DMS79 (cell line): Measurements from ENCODE around the gene ACAN.

ENCODE experiments used
- DNase-seq: peaks from one replicate; lab custom pipeline; 2025; lab: John Stamatoyannopoulos, UW

ACAN gene

DNA sequence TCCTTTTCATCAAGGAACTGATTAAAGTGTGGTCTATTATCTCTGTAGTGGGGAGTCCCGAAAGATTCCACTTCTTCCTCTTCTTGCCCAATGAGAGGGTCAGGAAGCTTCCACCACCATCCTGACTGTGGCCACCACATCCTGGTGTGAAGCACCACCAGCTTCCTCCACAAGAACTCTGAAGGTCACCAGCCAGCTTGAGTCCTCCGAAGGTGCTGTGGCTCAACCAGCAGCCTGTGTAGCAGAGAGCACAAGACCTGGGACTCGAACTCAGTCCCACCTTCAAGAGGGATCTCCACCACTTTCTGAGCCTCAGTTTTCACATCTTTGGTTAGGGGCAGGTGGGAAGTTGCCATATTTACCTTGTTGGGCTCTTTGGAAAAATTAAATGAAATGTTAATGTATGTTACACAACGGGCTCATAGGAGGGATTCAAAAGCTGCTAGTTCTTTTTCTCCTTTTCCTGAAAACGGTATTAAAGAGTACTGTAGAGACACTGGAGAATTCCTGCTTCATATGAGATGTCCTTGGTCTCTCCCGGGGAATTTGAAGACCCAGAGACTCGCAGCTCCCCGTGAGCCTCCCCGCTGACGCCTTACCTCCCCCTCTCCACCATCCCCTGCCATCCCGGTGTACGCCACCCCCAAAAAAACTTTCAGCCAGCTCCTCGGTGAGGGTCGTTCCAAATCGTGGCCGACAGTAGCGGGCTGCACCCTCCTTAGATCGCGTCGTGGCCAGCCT lies 816 bp upstream of the ACAN start:
- DNase-seq, result no peak

- DNase-seq, result no peak
These were observed 320 bp upstream of the ACAN start for GRCh38 chr15:88802991-88803240.

GRCh38 chr15:88803920-88804247 lies 648 bp downstream of the ACAN start:
- no peak for DNase-seq

GRCh38 chr15:88804257-88804656 lies 1.0 kb downstream of the ACAN start:
- no peak for DNase-seq

DNA sequence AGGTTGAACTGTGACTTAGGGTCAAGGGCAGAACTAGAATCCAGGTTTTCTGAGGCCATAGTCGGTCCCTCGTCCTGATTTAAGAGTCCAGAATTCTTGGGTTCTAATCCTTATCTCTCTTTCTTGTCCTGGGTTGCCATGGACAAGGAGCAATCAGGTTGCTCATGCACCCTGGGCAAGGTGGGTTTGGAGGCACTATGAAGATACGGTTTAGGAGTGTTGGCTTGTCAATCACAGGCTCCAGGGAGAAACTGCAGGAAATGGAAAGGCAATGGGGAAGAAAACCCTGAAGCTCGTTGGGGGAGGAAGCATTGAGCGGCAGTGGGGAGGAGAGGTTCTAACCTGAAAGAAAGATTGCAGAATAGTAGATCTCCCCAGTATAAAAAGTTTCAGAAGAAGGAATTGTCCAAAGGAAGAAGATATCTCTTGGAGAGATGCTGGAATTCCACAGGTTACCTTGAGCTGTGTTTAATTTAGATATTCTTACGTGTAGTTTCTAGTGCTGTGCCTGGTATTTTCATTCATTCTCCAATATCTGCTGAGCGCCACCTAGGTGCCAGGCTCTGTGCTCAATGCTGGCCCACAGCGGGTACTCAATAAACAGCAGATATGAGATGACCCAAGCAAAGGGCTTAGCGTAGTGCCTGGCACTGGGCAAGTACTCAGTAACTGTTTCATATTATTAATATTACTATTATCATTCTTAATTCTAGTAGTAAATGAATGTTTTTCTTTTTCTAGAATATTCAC lies 2.0 kb downstream of the ACAN start:
- no peak for DNase-seq

DNA sequence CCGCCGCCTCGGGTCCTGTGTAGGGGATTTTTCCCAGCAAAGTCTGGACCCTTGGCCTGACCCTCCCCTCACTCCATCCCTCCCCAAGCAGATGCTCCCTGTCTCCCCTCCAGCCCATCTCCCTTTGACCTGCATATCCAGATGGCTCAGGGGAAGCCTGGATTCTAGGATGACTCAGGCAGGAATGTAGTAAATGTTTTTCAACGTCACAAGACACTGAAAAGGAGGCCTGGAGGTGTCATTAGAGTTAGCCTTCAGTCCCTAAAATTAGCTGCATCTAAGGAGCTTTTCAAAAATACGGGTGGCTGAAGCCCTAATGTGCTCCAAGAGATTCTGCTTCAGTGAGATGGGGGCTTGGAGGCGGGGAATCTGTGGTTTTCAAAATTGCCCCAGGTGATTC lies 7.2 kb downstream of the ACAN start:
- no peak for DNase-seq

- no peak for DNase-seq
These were observed 8.9 kb downstream of the ACAN start for GRCh38 chr15:88812133-88812532.

DNA sequence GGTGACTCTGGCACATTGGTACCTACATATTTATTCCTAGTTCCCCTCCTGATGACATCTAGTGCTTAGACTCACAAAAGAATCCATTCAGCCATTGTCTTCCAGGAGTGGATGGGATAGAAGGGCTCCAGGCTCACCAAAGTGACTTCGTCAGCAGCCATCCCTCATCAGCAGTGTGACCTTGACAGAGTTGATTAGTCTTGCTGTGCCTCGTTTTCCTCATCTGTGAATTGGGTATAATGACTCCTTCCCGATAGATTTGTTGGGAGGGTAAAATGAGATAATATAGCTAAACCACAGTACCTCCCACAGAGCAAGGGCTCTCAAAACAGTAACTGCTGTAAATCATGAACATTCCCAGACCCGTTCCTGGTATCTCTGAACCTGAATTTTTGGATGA lies 10.7 kb downstream of the ACAN start:
- no peak for DNase-seq

DNA sequence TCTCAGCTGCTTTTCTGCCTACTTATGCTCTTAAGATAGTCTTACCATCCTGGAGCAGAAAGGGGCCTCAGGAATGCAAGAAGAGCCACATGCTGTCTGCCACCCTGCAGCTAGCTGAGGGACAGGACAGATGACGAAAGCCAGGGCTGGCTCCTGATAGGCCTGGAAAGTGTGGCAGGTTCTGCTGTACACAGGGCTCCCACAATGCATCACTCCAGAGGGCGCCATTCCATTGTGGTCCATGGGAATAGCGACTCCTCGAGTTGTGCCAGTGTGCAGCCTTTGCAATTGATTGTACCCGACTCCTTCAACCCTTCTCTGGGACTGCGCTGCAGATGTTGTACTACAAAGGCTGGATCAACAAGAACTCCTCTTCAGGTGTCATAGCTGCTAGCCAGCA lies 11.2 kb downstream of the ACAN start:
- no peak for DNase-seq

- DNase-seq, result no peak
These were observed 15.7 kb downstream of the ACAN start for GRCh38 chr15:88818920-88819319.

GRCh38 chr15:88821993-88822392 lies 18.8 kb downstream of the ACAN start:
- no peak for DNase-seq

GRCh38 chr15:88828791-88829190 lies 25.6 kb downstream of the ACAN start:
- no peak for DNase-seq

DNA sequence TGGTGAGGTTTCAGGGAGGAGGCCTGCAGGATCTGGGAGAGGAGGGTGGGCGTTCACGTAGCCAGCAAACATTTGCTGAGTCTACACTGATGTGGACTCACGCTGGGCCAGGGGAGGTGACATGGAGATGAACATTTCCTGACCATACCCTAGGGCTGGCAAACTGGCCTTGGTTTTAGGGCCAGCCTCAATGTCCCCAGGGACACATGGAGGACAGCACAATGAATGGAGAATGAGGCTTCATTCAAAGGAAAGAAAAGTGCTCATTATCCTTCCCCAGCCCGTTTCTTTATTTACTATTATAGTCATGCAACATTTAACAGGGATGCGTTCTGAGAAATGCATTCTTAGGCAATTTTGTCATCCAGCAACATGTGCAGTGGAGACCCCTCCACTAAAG lies 26.8 kb downstream of the ACAN start:
- no peak for DNase-seq

GRCh38 chr15:88832820-88833730 lies 29.8 kb downstream of the ACAN start:
- no peak for DNase-seq

DNA sequence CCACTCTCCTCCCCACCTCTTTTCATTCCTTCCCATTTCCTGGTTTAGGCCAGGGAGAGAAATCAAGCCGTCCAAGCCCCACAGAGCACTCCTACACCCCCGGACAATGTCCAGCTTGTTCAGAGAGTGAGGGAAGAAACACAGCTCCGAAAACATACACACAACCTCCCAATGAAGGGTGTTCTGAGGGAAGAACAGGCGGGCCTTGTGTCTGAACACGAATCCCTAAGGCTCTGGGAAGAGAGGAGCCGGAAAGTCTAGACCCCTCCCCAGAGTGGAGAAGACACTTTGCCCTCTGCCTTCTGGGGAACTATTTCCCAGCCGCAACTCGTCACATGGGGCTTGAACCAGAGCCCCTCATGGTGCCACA lies 30.5 kb downstream of the ACAN start:
- no peak for DNase-seq

DNA sequence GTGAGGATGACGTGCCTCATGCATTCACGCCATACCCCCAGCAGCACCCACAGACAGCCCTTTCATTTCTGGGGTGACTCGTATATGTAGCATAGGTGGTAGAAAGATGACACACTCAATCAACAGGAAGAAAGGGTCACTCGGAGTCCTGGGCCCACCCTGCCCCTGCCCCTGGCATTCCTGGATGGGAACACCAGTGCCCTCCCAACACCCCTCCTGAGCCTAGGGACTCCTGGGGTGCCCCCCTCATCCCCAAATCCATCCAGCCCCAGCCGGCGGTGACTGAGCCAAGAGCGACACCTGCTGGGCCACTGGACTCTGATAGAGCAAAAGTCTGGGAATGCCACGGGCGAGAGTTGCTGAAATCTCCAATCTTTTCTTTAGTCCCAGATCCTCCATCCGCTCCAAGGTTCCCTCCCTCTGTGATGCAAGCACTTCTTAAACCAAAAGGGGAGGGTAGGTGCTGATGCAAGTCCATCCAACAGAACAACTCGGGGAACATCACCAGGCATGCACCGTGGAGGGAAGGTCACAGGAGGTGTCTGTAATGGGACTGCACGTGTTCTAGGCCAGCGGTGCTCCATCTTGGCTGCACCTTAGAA lies 31.1 kb downstream of the ACAN start:
- DNase-seq, result no peak

GRCh38 chr15:88835119-88835518 lies 31.9 kb downstream of the ACAN start:
- DNase-seq, result no peak

DNA sequence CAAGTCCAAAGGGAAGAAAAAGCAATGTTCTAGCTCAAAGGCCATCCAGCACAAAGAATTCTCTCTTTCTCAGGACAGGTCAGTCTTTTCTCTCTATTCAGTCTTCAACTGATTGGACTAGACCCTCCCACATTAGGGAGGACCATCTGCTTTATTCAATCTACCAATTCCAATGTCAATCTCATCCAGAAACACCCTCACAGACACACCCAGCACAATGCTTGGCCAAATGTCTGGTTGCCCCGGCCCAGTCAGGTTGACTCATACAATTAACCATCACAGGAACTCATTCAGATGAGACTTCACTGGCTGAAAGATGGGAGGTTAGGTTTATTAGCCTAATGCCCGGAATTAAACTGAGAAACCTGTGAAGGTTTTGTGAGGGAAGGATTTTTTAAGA lies 32.4 kb downstream of the ACAN start:
- DNase-seq, result no peak

- no peak for DNase-seq
These were observed 35.4 kb downstream of the ACAN start for GRCh38 chr15:88838667-88839066.

DNA sequence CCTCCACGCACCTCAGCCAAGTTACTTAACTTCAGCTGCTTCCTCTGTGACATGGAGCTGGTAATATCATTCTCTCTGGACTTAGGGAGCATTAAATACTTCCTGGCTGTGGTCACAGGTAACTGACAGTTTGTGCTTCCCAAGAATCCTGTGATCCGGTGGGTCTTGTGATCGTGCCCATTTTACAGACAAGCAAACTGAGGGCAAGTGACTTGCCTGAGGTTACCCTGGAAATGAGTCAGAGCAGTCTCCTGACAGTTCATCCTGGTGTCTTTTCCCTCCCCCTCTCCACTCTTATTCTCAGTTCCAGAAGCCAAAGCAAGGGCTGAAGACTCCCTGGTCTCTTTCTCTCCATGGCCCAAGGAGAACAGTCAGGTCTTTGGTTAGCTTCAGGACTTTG lies 35.9 kb downstream of the ACAN start:
- no peak for DNase-seq

- DNase-seq, result no peak
These were observed 36.7 kb downstream of the ACAN start for GRCh38 chr15:88839961-88840360.

- no peak for DNase-seq
These were observed 38.0 kb downstream of the ACAN start for GRCh38 chr15:88841236-88841635.

GRCh38 chr15:88842156-88842555 lies 38.9 kb downstream of the ACAN start:
- DNase-seq, result no peak
